T-cell (primary cell): Measurements from ENCODE around the gene TFIP11. TPM values are rescaled to one million over a fixed set of nuclear protein-coding genes. Genes with fewer than 3 reads are reported as not detected.

Experiments
- ATAC-seq, 4 experiments: fragments of 200-7000 bp in 3 of 4; fragments of 150-1000 bp in 1 of 4; cut with Tn5 transposase; replicated peaks in 1 of 4; 1 replicate in 3 of 4; 2 replicates in 1 of 4; pipeline ENCODE4 v1.10.0; 2021; ENCODE audit warnings: moderate library complexity in 3 of 4, mild to moderate bottlenecking in 2 of 4, moderate number of reproducible peaks in 1 of 4
- CTCF ChIA-PET, 2 donors: fragments of 300-600 bp; sonication (Branson Sonifier 250); formaldehyde crosslinking; loops; one replicate each; lab custom pipeline; 2022; ENCODE audit warnings: antibody characterized with exemption in 2 of 2; lab: Charles Lee
- POLR2A ChIA-PET, 2 donors: fragments of 300-600 bp; sonication (Branson Sonifier 250); formaldehyde crosslinking; loops; one replicate each; lab custom pipeline; 2022; ENCODE audit warnings: antibody characterized with exemption in 2 of 2; lab: Charles Lee
- DNase-seq, 35 experiments: peaks; one replicate each; pipeline versions ENCODE4 v3.0.0 to v3.0.0-alpha.2; 2013 to 2023
- H3K27ac ChIP-seq: one replicate; pipeline ENCODE4 v1.5.1; 2013; ENCODE audit warnings: low read length
- H3K27me3 ChIP-seq, 2 experiments: replicated peaks in 1 of 2; 1 replicate in 1 of 2; 2 replicates in 1 of 2; pipeline versions ENCODE4 v1.6.1 to v1.7.0; 2013; ENCODE audit warnings: low read length in 1 of 2, mixed read lengths in 1 of 2; ENCODE audit not compliant: control insufficient read depth in 2 of 2, insufficient read depth in 2 of 2; ENCODE audit errors: extremely low read depth in 1 of 2
- H3K36me3 ChIP-seq, 2 donors: 1 replicate in 1 of 2; 2 replicates in 1 of 2; pipeline versions ENCODE4 v1.6.1 to v1.7.0; 2013; ENCODE audit warnings: low read length in 1 of 2; ENCODE audit not compliant: control insufficient read depth in 2 of 2, insufficient read depth in 1 of 2; ENCODE audit errors: extremely low read depth in 1 of 2
- H3K4me1 ChIP-seq, 2 experiments: 1 replicate in 1 of 2; 2 replicates in 1 of 2; pipeline versions ENCODE4 v1.6.1 to v1.7.0; 2013; ENCODE audit warnings: low read length in 2 of 2, mixed read lengths in 1 of 2; ENCODE audit not compliant: insufficient read depth in 2 of 2, control insufficient read depth in 1 of 2; ENCODE audit errors: extremely low read depth in 1 of 2
- H3K4me3 ChIP-seq, 2 donors: 1 replicate in 1 of 2; 2 replicates in 1 of 2; pipeline versions ENCODE4 v1.5.1 to v1.7.0; 2013; ENCODE audit warnings: mild to moderate bottlenecking in 2 of 2, low read length in 1 of 2, moderate library complexity in 1 of 2; ENCODE audit not compliant: control insufficient read depth in 1 of 2; ENCODE audit errors: extremely low read depth in 1 of 2
- H3K9me3 ChIP-seq: 2 replicates; pipeline ENCODE4 v1.7.0; 2013
- H3K27ac Mint-ChIP-seq, 2 donors: one replicate each; pipeline ENCODE4 v1.8.0; 2020 to 2021; ENCODE audit warnings: mild to moderate bottlenecking in 2 of 2, mixed read lengths in 2 of 2
- H3K27me3 Mint-ChIP-seq, 2 donors: one replicate each; pipeline ENCODE4 v1.8.0; 2021 to 2022; ENCODE audit warnings: mixed read lengths in 2 of 2
- H3K36me3 Mint-ChIP-seq: one replicate; pipeline ENCODE4 v1.8.0; 2021; ENCODE audit warnings: mixed read lengths
- H3K4me1 Mint-ChIP-seq, 3 donors: one replicate each; pipeline ENCODE4 v1.8.0; 2020 to 2022; ENCODE audit warnings: mixed read lengths in 3 of 3, mild to moderate bottlenecking in 1 of 3
- H3K4me3 Mint-ChIP-seq, 3 donors: one replicate each; pipeline ENCODE4 v1.8.0; 2020 to 2022; ENCODE audit warnings: mild to moderate bottlenecking in 3 of 3, mixed read lengths in 3 of 3, moderate library complexity in 3 of 3
- H3K9me3 Mint-ChIP-seq, 3 donors: one replicate each; pipeline ENCODE4 v1.8.0; 2020 to 2022; ENCODE audit warnings: mixed read lengths in 3 of 3
- WGBS: methylation state at CpG from one replicate; pipeline ENCODE4 v1.1.5; 2013; ENCODE audit warnings: missing lambda C conversion rate; ENCODE audit not compliant: insufficient coverage; 5-methylcytosine and 5-hydroxymethylcytosine counted together
- total RNA-seq, 35 experiments: library from RNA in 6 of 35; stranded (reverse) in 6 of 35; fragments of 120-200 nt in 1 of 35; gene quantifications; one replicate each; pipeline versions ENCODE4 v1.2.1 to v1.2.4 and lab custom pipeline; 2013 to 2026

The TFIP11 gene
- total RNA-seq, 5 donors from 2014 or later (not counting 1 experiment from before 2014, with no cell fraction given), result 63.0 to 91.8 (median 75.2) TPM

GRCh38 chr22:26536762-26537134 lies 24.5 kb upstream of the TFIP11 start:
- Mint-ChIP-seq H3K36me3 (peaks cover 53% of the 10 kb centered on the region), H3K4me1 (peaks cover 0 to 17% (median 6%) of the 10 kb centered on the region in 3 donors), H3K27ac (no peak overlapping the region), H3K27me3 (no peaks in the 10 kb centered on the region), H3K4me3 (no peak overlapping the region), H3K9me3 (no peaks in the 10 kb centered on the region)
- H3K4me1 ChIP-seq, result no peaks in the 10 kb centered on the region
- H3K27me3 ChIP-seq, result no peaks in the 10 kb centered on the region
- no peak overlapping the region for H3K27ac ChIP-seq
- H3K4me3 ChIP-seq, result no peak overlapping the region
- H3K9me3 ChIP-seq, result no peaks in the 10 kb centered on the region
- WGBS, result no CpG with 5 or more reads among the region's 3 CpGs
- ChIA-PET CTCF (interaction anchor here in 1 of 2 donors (0.5 to 1.0 kb wide), 2 partner anchors 9 to 105 kb away, joined by 3 to 4 read pairs; no protein-coding TSS in a partner anchor), POLR2A (interaction anchor here in 1 of 2 donors (0.5 kb wide), 1 partner anchor 26 kb away, joined by 3 read pairs; no protein-coding TSS in a partner anchor)
- H3K36me3 ChIP-seq, result peaks cover 10 to 78% of the 10 kb centered on the region in 2 donors
- DNase-seq (no peak), ATAC-seq (no peak)

DNA sequence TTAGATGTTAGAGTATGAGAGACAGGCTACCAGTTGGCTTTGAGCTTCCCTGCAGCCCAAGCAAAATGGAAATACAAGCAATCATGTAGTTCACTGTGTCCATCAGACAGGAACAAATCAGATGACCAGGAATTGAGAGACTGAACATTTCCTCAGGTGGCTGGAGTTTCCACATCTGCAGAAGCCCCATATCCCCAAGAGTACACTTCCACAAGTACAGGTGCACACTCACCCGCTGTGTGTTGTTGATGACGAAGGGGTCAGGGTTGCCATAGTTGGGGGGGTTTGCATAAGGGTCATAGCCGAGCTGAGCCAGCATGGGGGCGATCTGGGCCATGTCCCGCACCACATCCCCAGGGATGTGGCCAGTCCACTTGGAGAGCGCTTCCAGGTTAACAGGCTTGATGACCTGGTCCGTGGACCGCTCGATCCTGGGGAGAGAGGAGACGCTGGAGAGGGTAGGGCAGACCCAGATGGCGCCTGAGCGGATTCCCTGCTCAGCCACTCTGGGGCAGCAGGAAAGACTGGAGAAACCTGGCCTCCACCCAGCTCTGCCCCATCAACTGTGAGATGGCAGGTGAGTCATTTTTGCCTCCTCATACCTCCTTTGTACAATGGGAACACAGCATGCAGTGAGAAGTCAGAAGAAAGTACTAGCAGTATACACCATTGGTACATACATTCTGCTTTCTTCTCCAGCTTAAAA lies 23.9 kb upstream of the TFIP11 start:
- no peak for ATAC-seq
- H3K36me3 Mint-ChIP-seq, result peaks cover 59% of the 10 kb centered on the region
- no peak for DNase-seq
- H3K27ac ChIP-seq, result no peak overlapping the region
- no peaks in the 10 kb centered on the region for H3K9me3 Mint-ChIP-seq
- H3K4me3 ChIP-seq, result no peak overlapping the region
- H3K27me3 Mint-ChIP-seq, result no peaks in the 10 kb centered on the region
- ChIA-PET CTCF (interaction anchor here in 1 of 2 donors (0.5 to 1.0 kb wide), 2 partner anchors 10 to 105 kb away, joined by 3 to 4 read pairs; no protein-coding TSS in a partner anchor), POLR2A (no interaction called here)
- peaks cover 0 to 17% (median 6%) of the 10 kb centered on the region in 3 donors for H3K4me1 Mint-ChIP-seq
- no peaks in the 10 kb centered on the region for H3K9me3 ChIP-seq
- H3K36me3 ChIP-seq, result peaks cover 10 to 81% of the 10 kb centered on the region in 2 donors
- whole genome bisulfite sequencing, result 97% methylated on average over 4 of the region's 12 CpGs
- H3K27ac Mint-ChIP-seq, result peak overlapping the region in 1 of 2 donors; percentile 61
- H3K4me1 ChIP-seq, result no peaks in the 10 kb centered on the region
- H3K4me3 Mint-ChIP-seq, result no peak overlapping the region
- H3K27me3 ChIP-seq, result no peaks in the 10 kb centered on the region

- ATAC-seq (no peak), DNase-seq (no peak)
- Histone ChIP-seq H3K4me3 (no peak overlapping the region), H3K27ac (no peak overlapping the region), H3K4me1 (no peaks in the 10 kb centered on the region), H3K36me3 (peaks cover 4 to 80% of the 10 kb centered on the region in 2 donors), H3K27me3 (no peaks in the 10 kb centered on the region), H3K9me3 (no peaks in the 10 kb centered on the region)
- Mint-ChIP-seq H3K9me3 (no peaks in the 10 kb centered on the region), H3K4me3 (no peak overlapping the region), H3K27me3 (no peaks in the 10 kb centered on the region), H3K36me3 (peaks cover 58% of the 10 kb centered on the region), H3K4me1 (peaks cover 0 to 17% (median 6%) of the 10 kb centered on the region in 3 donors), H3K27ac (peak overlapping the region; percentile 44 to 61)
- ChIA-PET POLR2A (interaction anchor here in 1 of 2 donors (0.5 kb wide), 1 partner anchor 70 kb away, joined by 10 read pairs; no protein-coding TSS in a partner anchor), CTCF (no interaction called here)
- WGBS, result 80% methylated on average over 1 of the region's 3 CpGs
These were observed 23.3 kb upstream of the TFIP11 start for GRCh38 chr22:26535603-26535908.

DNA sequence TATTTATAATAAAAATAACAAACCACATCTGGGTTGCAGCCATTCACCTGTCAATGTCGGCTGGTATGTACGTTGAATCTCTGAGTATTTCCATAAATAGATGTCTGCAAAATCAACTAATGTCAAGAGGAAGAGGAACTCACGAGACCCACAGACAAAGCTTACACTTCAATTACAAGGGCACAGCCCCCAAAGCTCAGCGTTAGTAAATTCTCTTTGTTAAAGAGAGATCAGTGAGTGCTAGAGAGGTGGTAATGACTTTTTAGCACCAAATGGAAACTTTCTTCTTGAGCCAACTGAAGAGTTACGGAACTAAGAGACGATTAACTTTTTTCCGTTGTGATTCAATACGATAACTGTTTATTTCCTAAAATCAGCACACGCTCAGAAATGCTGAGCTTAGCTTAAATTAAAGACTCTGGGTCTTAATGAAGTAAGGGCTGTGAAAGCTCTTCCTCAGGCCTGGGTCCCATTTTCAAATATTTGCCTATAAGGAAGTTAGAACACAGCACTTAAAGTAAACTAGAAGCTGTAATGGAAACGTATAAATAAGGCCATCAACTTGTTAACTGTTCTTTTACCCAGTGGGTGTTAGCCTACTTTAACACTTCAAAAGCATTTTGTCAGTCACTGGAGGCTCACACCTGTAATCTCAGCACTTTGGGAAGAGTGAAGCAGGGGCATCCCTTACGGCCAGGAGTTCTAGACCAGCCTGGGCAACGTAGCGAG lies 22.8 kb upstream of the TFIP11 start:
- POLR2A ChIA-PET, result interaction anchor here in 1 of 2 donors (0.5 kb wide), 1 partner anchor 71 kb away, joined by 10 read pairs; no protein-coding TSS in a partner anchor
- H3K27ac Mint-ChIP-seq, result peak overlapping the region; percentile 44 to 61

DNA sequence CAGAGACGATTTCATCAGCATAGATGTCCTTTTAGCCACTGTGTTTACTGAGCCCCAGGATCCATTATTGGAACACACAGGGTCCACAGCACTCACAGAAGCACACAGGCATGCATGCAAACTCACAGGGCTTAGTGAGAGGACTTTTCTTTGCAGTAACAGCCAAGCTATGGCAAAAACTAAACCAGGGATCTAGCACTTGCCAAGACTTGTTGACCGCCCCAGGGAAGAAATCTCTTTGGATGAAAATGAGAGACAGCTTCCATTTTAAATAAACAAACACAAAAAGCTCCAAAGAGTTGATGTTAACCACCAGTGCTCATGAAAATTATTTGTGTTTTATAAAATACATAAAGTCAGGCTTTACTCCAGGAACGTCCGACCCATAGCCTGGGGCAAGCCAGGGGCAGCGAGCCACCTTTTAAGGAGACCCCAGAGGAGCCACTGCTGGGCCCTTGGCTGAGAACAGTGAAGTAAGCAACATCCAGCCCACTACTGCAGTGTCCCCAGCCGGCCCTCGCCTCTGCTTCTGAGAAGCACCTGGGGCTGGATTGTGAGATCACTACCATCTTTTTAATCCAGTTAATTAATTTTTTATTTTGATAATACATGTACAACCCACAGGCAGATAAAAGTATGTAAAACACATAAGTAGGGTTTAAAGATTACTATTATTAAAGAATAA lies 22.0 kb upstream of the TFIP11 start:
- H3K27me3 Mint-ChIP-seq, result no peaks in the 10 kb centered on the region
- Histone ChIP-seq H3K27me3 (no peaks in the 10 kb centered on the region), H3K27ac (no peak overlapping the region), H3K4me3 (no peak overlapping the region), H3K36me3 (peaks cover 7 to 80% of the 10 kb centered on the region in 2 donors), H3K9me3 (no peaks in the 10 kb centered on the region), H3K4me1 (no peaks in the 10 kb centered on the region)
- CTCF ChIA-PET, result no interaction called here
- no peak overlapping the region for H3K4me3 Mint-ChIP-seq
- 88% methylated on average over 4 of the region's 7 CpGs for WGBS
- ATAC-seq, result no peak
- H3K4me1 Mint-ChIP-seq, result peaks cover 0 to 17% (median 6%) of the 10 kb centered on the region in 3 donors
- no peaks in the 10 kb centered on the region for H3K9me3 Mint-ChIP-seq
- H3K36me3 Mint-ChIP-seq, result peaks cover 49% of the 10 kb centered on the region
- DNase-seq, result no peak
- peak overlapping the region in 1 of 2 donors; percentile 23 for H3K27ac Mint-ChIP-seq
- POLR2A ChIA-PET, result no interaction called here

More for the DNA sequence above, 22.8 kb upstream of the TFIP11 start:
- Mint-ChIP-seq H3K36me3 (peaks cover 53% of the 10 kb centered on the region), H3K9me3 (no peaks in the 10 kb centered on the region), H3K4me1 (peaks cover 0 to 17% (median 6%) of the 10 kb centered on the region in 3 donors), H3K27me3 (no peaks in the 10 kb centered on the region), H3K4me3 (no peak overlapping the region)
- Histone ChIP-seq H3K4me3 (no peak overlapping the region), H3K36me3 (peaks cover 4 to 80% of the 10 kb centered on the region in 2 donors), H3K27ac (no peak overlapping the region), H3K4me1 (no peaks in the 10 kb centered on the region), H3K9me3 (no peaks in the 10 kb centered on the region), H3K27me3 (no peaks in the 10 kb centered on the region)
- DNase-seq (no peak), ATAC-seq (no peak)
- 79% methylated on average over 3 of the region's 13 CpGs for WGBS
- CTCF ChIA-PET, result no interaction called here

- peaks cover 0 to 6% (median 0%) of the 10 kb centered on the region in 3 donors for H3K4me1 Mint-ChIP-seq
- Histone ChIP-seq H3K9me3 (no peaks in the 10 kb centered on the region), H3K4me1 (no peaks in the 10 kb centered on the region), H3K36me3 (peaks cover 11 to 87% of the 10 kb centered on the region in 2 donors), H3K27ac (no peak overlapping the region), H3K27me3 (no peaks in the 10 kb centered on the region), H3K4me3 (no peak overlapping the region)
- no peak for ATAC-seq
- no peak overlapping the region for H3K4me3 Mint-ChIP-seq
- CTCF ChIA-PET, result no interaction called here
- DNase-seq, result no peak
- WGBS, result no CpG with 5 or more reads among the region's 2 CpGs
- H3K27me3 Mint-ChIP-seq, result no peaks in the 10 kb centered on the region
- H3K36me3 Mint-ChIP-seq, result peaks cover 43% of the 10 kb centered on the region
- H3K27ac Mint-ChIP-seq, result no peak overlapping the region
- POLR2A ChIA-PET, result no interaction called here
- no peaks in the 10 kb centered on the region for H3K9me3 Mint-ChIP-seq
These were observed 17.1 kb upstream of the TFIP11 start for GRCh38 chr22:26529345-26529744.
